Caki2 (cell line): ENCODE data around the gene SUGP2. TPM values are rescaled to one million over a fixed set of nuclear protein-coding genes. Genes with fewer than 3 reads are reported as not detected.

Source experiments
- DNase-seq: peaks from one replicate; pipeline ENCODE4 v3.0.0-alpha.2; 2015; ENCODE audit warnings: low read depth
- in situ Hi-C: cut with HindIII; loops from 2 replicates; pipeline ENCODE4 v1.10.0; 2016; ENCODE audit warnings: low sequenced_read_pairs, low pct_unique_long_range_greater_than_20kb, mixed read lengths
- total RNA-seq: library from RNA; depleted of rRNA; stranded (reverse); fragments of >200 nt; shearing (Covaris generic); gene quantifications from 2 replicates; pipeline ENCODE4 v1.2.3, GENCODE V29; 2014; ENCODE audit warnings: low replicate concordance

SUGP2 gene
- total RNA-seq, 1 experiment from 2014 or later = 33.4 TPM

GRCh38 chr19:18999896-19000620 lies 33.3 kb downstream of the SUGP2 start:
- no peak for DNase-seq
- in situ Hi-C loops = no loop called here

- no peak for DNase-seq
- in situ Hi-C loops = no loop called here
Measured at GRCh38 chr19:18999016-18999758, 34.1 kb downstream of the SUGP2 start.

DNA sequence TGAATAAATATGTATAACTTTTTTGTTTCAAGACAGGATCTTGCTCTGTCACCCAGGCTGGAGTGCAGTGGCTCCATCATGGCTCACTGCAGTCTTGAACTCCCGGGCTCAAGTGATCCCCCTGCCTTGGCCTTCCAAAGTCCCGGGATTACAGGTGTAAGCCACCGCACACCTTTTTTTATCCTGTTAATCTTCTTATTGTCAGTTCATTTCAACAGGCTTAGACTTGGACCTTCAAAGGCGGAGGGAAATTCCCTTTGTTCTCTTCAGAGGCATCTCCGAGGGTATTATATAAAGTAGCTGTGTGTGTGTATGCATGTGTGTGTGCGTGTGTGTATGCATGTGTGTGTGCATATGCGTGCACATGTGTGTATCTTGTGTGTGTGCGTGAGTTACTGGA lies 35.0 kb downstream of the SUGP2 start:
- in situ Hi-C loops = no loop called here
- no peak for DNase-seq

DNA sequence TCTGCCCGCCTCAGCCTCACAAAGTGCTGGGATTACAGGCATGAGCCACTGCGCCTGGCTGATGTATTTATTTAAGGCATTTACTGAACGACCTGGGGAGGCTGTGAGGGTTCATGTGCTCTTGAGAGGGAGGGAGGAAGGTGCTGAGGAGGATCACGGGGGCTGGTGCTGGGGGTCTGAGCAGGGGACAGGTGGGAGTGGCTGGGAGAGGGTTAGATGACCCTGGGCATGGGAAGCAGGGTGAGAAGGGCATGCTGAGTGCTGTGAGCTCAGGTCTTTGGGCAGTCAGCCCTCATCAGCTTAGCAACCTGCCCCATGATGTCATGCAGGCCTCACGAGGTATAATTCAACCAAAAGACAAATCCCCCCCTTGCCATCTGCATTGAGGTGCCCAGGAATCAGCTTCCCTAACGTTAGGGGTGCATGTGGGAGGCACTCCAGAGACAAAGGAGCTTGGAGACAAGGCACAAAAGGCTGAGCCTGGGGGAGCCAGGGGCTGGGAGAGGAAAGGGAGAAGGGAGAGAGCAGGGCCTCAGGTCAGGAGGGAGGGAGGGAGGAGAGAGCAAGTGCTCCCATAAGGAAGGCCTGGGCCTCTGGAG lies 36.4 kb downstream of the SUGP2 start:
- in situ Hi-C loops = no loop called here
- no peak for DNase-seq

GRCh38 chr19:18996351-18996750 lies 37.0 kb downstream of the SUGP2 start:
- no peak for DNase-seq
- in situ Hi-C loops = no loop called here

DNA sequence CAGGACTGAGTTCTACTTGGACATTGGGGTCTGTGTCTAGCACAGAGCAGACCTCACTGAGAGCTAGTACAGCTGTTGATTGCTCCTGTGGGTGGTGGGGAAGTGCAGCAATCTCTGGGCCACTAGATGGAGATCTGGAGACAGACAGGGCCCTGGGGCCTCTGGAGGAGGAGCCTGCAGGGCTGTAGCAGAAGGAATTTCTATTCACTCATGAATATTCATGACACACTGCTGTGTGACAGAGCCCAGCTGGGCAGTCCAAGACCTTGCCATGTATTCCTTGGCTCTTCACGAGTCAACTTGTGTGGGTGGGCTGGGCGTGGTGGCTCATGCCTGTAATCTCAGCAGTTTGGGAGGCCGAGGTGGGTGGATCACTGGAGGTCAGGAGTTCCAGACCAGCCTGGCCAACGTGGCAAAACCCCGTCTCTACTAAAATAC lies 37.5 kb downstream of the SUGP2 start:
- in situ Hi-C loops = no loop called here
- peak; percentile 74 for DNase-seq

DNA sequence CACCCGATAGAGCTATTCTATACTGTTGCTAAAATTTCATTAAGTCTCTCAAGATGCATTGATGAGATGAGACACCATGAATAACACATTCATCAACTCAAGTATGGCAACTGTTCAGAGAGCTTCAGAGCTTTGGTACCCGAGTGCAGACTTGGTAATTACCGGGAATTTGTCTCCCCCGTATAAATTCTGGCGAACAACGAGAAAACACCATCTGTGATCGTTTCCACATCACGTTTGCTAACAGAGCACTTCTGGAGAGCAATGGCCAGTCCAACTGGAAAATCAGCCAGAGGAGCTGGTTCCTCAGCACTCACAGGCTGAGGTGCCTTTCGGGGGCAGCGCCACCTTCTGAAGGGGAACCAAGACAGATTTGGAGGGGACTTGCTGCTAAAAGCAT lies 40.2 kb downstream of the SUGP2 start:
- DNase-seq = no peak

DNA sequence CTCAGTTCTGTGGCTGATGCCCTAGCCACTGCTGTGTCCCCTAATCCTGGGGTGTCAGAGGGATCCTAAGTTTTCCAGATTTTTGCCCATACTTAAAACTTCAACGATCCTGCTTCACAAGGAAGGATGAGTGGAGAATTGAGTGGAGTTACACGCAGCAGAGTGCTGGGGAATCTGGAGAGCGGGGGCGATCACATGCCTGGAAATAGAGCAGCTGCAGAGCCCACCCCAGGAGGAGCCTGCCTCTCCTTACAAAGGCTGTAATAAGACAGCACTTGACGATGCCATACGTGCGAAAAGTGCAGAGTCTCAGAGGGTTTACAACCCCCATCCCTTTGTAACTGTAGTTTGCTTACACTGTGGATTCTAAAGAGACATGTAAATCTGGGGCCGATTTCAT lies 40.6 kb downstream of the SUGP2 start:
- in situ Hi-C loops = no loop called here
- DNase-seq = no peak

More for the DNA sequence above, 40.2 kb downstream of the SUGP2 start:
- in situ Hi-C loops = no loop called here

GRCh38 chr19:18991468-18991867 lies 41.8 kb downstream of the SUGP2 start:
- no peak for DNase-seq
- in situ Hi-C loops = no loop called here

DNA sequence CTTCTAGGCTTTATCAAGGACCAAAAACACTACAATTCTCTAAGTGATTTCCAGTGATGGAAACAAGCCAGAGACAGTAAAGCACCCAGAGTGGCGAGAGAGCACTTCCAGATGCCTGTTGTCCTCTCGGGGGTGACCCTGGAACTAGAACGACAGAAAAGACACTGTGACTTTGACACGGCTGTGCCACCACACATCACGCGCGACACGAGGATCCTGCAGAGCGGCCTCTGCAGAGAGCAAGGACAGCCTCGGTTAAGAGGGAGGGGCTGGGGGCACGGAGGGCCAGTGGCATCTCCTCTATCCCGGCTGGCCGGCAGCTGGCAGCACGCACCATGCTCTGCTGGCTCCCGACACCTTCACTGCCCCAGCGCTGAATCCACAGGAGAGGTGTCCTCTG lies 42.3 kb downstream of the SUGP2 start:
- no peak for DNase-seq
- in situ Hi-C loops = no loop called here

- in situ Hi-C loops = no loop called here
- no peak for DNase-seq
Measured at GRCh38 chr19:18990128-18990708, 43.1 kb downstream of the SUGP2 start.

DNA sequence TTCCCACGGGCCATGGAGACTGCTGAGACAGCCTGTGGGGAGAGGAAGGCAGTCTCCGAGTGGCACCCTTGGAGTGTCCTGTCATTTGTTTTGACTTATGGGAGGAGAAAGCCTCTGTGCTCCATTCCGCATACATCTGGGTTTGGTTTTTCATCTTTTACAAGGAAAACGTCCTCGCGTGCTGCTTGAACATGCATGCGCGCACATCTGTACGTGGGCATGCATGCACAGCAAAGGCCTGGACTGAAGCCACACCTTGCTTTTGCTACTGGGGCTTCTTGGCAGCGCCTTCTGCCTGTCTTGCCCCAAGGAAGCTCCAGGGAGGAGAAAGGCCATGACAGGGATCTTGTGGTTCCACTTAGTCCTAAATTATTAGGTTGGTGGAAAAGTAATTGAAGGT lies 44.0 kb downstream of the SUGP2 start:
- in situ Hi-C loops = no loop called here
- no peak for DNase-seq

DNA sequence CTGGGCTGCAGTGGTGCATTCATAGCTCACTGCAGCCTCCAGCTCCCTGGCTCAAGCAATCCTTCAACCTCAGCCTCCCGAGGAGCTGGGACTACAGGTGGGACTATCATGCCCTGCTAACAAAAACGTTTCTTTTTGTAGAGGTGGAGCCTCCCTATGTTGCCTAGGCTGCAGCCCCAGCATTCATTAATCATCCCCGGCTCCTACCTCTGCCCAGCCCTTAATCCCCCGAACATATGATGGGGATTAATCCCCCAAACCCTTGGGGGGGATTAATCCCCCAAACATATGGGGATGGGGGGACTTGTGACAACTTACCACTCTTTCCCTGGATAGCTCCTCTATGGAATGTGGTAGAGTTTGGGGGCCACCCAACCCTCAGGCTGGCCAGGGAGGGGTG lies 45.9 kb downstream of the SUGP2 start:
- no peak for DNase-seq
- in situ Hi-C loops = no loop called here

GRCh38 chr19:18985257-18985656 lies 48.1 kb downstream of the SUGP2 start:
- in situ Hi-C loops = no loop called here

DNA sequence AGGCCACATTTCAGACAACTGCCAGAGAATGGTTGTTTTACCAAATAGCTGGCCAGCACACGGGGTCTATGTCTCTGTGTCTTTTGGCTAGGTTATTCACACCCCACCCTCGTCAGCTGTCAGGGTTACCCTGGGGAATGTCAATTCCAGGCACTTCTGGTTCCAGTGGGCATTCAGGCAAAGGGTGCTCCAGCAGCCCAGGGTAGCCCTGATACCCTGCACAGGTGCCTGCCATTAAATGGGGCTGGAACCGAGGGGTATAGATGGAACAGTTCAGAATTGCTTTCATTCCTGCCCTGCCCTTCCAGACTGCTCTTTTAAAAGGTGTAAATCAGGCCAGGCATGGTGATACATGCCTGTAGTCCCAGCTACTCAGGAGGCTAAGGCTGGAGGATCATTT lies 49.1 kb downstream of the SUGP2 start:
- no peak for DNase-seq
- in situ Hi-C loops = no loop called here

More at GRCh38 chr19:18985257-18985656, 48.1 kb downstream of the SUGP2 start:
- no peak for DNase-seq

DNA sequence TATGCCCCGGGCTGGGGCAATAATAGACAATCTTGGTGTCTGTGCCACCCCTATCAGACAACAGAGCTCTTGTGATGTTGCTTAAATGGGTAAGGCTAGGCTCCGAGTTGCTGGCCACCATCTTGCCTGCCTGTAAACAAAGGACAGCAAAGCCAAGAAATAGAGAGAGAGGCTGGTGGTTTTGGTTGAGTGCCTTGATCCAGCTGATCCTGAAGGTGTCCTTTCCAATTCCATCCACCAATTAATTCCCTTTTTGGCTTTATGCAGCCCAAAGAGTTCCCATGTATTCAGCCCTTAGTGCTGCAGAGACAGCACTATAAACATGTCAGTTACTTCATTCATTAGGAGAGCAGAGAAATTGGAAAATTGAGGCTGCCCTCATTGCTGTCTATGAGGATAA lies 50.6 kb downstream of the SUGP2 start:
- in situ Hi-C loops = no loop called here
- no peak for DNase-seq

DNA sequence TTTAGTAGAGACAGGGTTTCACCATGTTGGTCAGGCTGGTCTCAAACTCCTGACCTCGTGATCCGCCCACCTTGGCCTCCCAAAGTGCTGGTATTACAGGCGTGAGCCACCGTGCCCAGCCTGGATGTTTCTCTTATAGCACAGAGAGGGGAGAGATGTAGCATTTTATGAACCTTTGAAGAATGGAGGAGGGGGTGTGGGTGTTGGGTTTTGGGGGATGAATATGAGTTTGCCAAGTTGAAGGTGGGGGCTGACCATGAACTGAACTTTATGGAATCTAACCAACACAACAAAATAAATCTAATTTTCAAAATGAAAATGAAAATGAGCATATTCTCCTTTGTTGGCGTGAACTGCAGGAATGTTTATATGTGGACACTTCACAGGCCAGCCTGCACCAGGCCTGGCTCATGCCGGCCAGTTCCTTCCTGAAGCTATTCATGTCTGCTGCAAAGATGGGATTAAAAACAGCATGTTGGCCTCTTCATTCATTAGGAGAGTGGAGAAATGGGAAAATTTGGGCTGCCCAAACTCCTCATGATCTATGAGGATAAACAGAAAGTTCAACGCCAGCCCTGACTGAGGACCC lies 52.8 kb downstream of the SUGP2 start:
- in situ Hi-C loops = no loop called here
- no peak for DNase-seq

DNA sequence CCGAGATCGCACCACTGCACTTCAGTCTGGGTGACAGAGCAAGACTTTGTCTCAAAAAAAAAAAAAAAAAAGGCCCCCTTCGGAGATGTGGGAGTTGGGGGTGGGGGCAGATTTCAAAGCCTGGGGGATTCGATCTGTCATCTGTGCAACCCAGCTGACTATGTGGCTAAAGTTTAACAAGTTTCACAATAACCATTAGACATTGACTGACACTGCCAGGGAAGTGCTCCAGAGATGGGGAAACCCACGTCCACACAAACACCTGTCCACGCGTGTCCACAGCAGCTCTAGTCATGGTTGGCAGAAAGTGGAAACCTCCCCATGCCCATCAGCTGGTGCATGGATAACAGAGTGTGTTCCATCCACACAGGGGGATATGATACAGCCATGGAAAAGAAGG lies 54.7 kb downstream of the SUGP2 start:
- DNase-seq = no peak
- in situ Hi-C loops = no loop called here

DNA sequence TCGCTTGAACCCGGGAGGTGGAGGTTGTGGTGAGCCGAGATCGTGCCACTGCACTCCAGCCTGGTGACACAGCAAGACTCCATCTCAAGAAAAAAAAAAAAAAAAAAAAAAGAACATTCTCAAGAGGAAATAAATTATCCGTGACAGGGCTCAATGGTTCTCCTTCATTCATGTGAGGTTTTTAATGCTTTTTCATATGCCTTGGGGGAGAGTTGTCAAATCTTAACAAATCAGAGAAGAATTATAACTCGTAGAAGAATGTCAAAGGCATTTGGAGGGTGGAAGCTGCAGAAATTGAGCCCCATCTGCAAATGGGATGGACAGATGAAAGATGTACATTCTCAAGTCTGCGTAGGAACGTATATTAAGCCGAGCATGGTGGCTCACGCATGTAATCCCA lies 57.4 kb downstream of the SUGP2 start:
- DNase-seq = no peak
- in situ Hi-C loops = no loop called here
